GM12878 (cell line): ENCODE results near the gene DYDC2.

ENCODE experiments used
- RAD21 ChIP-seq: IDR thresholded peaks from 2 replicates; pipeline ENCODE4 v1.6.1; 2011; ENCODE audit warnings: mild to moderate bottlenecking, low read depth, low read length, moderate library complexity; ENCODE audit not compliant: insufficient read depth
- ZSCAN29 ChIP-seq: fragments of 450-650 bp; IDR thresholded peaks from 2 replicates; pipeline ENCODE4 v1.6.1; 2017; ENCODE audit warnings: mild to moderate bottlenecking, moderate library complexity
- TF ChIP-seq, protein P1 (sequence below): IDR thresholded peaks from 2 replicates; pipeline ENCODE4 v1.6.1; 2011; ENCODE audit warnings: borderline replicate concordance, low read depth, mild to moderate bottlenecking, moderate library complexity, mixed read lengths, low read length; ENCODE audit not compliant: insufficient read depth; ENCODE audit errors: extremely low read length
- TF ChIP-seq, protein P2 (sequence below), 3 experiments: IDR thresholded peaks in 2 of 3; conservative IDR thresholded peaks in 1 of 3; 2 replicates each; pipeline ENCODE4 v1.5.1; 2011; ENCODE audit warnings: low read depth in 3 of 3, low read length in 3 of 3, mild to moderate bottlenecking in 3 of 3, control low read depth in 2 of 3, moderate library complexity in 2 of 3, inconsistent platforms in 1 of 3, mixed read lengths in 1 of 3; ENCODE audit not compliant: control insufficient read depth in 2 of 3, insufficient read depth in 1 of 3; ENCODE audit errors: extremely low read depth in 1 of 3

DNA sequence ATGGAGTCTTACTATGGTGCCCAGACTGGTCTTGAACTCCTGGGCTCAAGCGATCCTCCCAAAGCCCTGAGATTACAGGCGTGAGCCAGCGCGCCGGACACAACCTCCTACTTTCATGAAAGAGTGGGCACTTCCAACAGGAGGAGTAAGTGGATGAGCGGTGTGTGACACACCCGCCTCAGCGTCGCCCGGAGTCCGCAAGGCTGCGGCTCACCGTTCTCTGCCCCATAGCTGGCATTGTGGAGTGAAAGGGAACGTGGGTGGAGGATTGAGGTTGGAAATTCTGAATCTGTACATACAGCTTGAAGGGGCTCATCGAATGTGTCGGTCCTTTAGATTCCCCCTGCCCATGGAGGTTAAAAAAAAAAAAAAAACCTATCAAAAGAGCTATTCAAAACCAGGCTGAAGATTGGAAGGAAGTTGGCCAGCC, 51.2 kb downstream of the DYDC2 start:
- TF ChIP-seq, protein P1, sequence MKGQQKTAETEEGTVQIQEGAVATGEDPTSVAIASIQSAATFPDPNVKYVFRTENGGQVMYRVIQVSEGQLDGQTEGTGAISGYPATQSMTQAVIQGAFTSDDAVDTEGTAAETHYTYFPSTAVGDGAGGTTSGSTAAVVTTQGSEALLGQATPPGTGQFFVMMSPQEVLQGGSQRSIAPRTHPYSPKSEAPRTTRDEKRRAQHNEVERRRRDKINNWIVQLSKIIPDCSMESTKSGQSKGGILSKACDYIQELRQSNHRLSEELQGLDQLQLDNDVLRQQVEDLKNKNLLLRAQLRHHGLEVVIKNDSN, result no peak
- TF ChIP-seq ZSCAN29 (no peak), RAD21 (no peak)
- TF ChIP-seq, protein P2, sequence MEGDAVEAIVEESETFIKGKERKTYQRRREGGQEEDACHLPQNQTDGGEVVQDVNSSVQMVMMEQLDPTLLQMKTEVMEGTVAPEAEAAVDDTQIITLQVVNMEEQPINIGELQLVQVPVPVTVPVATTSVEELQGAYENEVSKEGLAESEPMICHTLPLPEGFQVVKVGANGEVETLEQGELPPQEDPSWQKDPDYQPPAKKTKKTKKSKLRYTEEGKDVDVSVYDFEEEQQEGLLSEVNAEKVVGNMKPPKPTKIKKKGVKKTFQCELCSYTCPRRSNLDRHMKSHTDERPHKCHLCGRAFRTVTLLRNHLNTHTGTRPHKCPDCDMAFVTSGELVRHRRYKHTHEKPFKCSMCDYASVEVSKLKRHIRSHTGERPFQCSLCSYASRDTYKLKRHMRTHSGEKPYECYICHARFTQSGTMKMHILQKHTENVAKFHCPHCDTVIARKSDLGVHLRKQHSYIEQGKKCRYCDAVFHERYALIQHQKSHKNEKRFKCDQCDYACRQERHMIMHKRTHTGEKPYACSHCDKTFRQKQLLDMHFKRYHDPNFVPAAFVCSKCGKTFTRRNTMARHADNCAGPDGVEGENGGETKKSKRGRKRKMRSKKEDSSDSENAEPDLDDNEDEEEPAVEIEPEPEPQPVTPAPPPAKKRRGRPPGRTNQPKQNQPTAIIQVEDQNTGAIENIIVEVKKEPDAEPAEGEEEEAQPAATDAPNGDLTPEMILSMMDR (IDR thresholded peaks at IDR 0.05 in 2 of 3, conservative IDR thresholded peaks at IDR 0.05 in 1 of 3; ENCODE audit: control insufficient read depth in 2 of 3, extremely low read depth in 1 of 3, insufficient read depth in 1 of 3, low read depth in 3 of 3, low read length in 3 of 3), result no peak
